IMR-90 (cell line): ENCODE results near the gene OR51B2. TPM values are rescaled to one million over a fixed set of nuclear protein-coding genes. Genes with fewer than 3 reads are reported as not detected.

Experiments
- ATAC-seq: fragments of 200-7000 bp; cut with Tn5 transposase; 2 replicates; pipeline ENCODE4 v1.9.1; 2020; ENCODE audit warnings: low read depth, mild to moderate bottlenecking, moderate library complexity
- BruUV-seq: library from RNA; stranded (reverse); fragments of 400-500 nt; replicated peaks from 2 replicates; lab custom pipeline; 2021; lab: Mats Ljungman, UMichigan
- CTCF ChIA-PET: fragments of 300-600 bp; formaldehyde crosslinking; extraction: SDS; loops from one replicate; lab custom pipeline; 2021; ENCODE audit warnings: antibody characterized with exemption; lab: Yijun Ruan, JAX
- POLR2A ChIA-PET: fragments of 300-600 bp; sonication (Branson Sonifier 250); formaldehyde crosslinking; loops from one replicate; lab custom pipeline; 2022; ENCODE audit warnings: antibody characterized with exemption; ENCODE audit not compliant: unreplicated experiment; lab: Charles Lee
- DNase-seq: peaks from one replicate; pipeline ENCODE4 v3.0.0; 2013
- H2AFZ ChIP-seq: replicated peaks from 2 replicates; pipeline ENCODE3; 2013; ENCODE audit warnings: low read length, mild to moderate bottlenecking; ENCODE audit not compliant: poor library complexity
- H2AK5ac ChIP-seq: 2 replicates; pipeline ENCODE4 v1.6.1; 2013; ENCODE audit warnings: low read depth, low read length, inconsistent platforms
- H2AK9ac ChIP-seq: replicated peaks from 2 replicates; pipeline ENCODE3; 2013; ENCODE audit warnings: mild to moderate bottlenecking, low read depth, low read length, moderate library complexity; ENCODE audit not compliant: poor library complexity
- H2BK120ac ChIP-seq: 2 replicates; pipeline ENCODE4 v1.6.1; 2013; ENCODE audit warnings: low read depth, low read length, inconsistent platforms
- H2BK15ac ChIP-seq: 3 replicates; pipeline ENCODE4 v1.6.1; 2013; ENCODE audit warnings: low read depth, low read length, inconsistent platforms
- H2BK20ac ChIP-seq: 2 replicates; pipeline ENCODE4 v1.6.1; 2013; ENCODE audit warnings: low read depth, mild to moderate bottlenecking, inconsistent platforms, low read length, moderate library complexity
- H2BK5ac ChIP-seq: 2 replicates; pipeline ENCODE4 v1.6.1; 2013; ENCODE audit warnings: mild to moderate bottlenecking, low read depth, low read length, inconsistent platforms; ENCODE audit not compliant: poor library complexity, severe bottlenecking
- H3K14ac ChIP-seq: replicated peaks from 2 replicates; pipeline ENCODE4 v1.6.1; 2013; ENCODE audit warnings: low read depth, low read length, inconsistent platforms
- H3K18ac ChIP-seq: 2 replicates; pipeline ENCODE4 v1.6.1; 2013; ENCODE audit warnings: low read depth, low read length, control low read depth
- H3K23ac ChIP-seq: 2 replicates; pipeline ENCODE4 v1.6.1; 2013; ENCODE audit warnings: low read depth, low read length, inconsistent platforms
- H3K27ac ChIP-seq: 2 replicates; pipeline ENCODE4 v1.5.1; 2013; ENCODE audit warnings: mild to moderate bottlenecking, control low read depth, low read length; ENCODE audit not compliant: insufficient read depth
- H3K27me3 ChIP-seq: 2 replicates; pipeline ENCODE4 v1.6.1; 2013; ENCODE audit warnings: low read length; ENCODE audit not compliant: control insufficient read depth, insufficient read depth
- H3K36me3 ChIP-seq: 2 replicates; pipeline ENCODE4 v1.6.1; 2013; ENCODE audit warnings: low read length, mixed read lengths; ENCODE audit not compliant: control insufficient read depth, insufficient read depth
- H3K4ac ChIP-seq: 2 replicates; pipeline ENCODE4 v1.6.1; 2013; ENCODE audit warnings: low read depth, low read length, inconsistent platforms
- H3K4me1 ChIP-seq: 2 replicates; pipeline ENCODE4 v1.6.1; 2013; ENCODE audit warnings: low read length, mixed read lengths; ENCODE audit not compliant: control insufficient read depth, insufficient read depth
- H3K4me2 ChIP-seq: 2 replicates; pipeline ENCODE4 v1.6.1; 2013; ENCODE audit warnings: low read depth, mild to moderate bottlenecking, control low read depth, low read length, moderate library complexity
- H3K4me3 ChIP-seq: 2 replicates; pipeline ENCODE4 v1.5.1; 2013; ENCODE audit warnings: low read depth, mild to moderate bottlenecking, control low read depth, low read length, moderate library complexity; ENCODE audit not compliant: insufficient read depth
- H3K56ac ChIP-seq: 2 replicates; pipeline ENCODE4 v1.6.1; 2013; ENCODE audit warnings: low read length, inconsistent platforms; ENCODE audit not compliant: insufficient read depth; ENCODE audit errors: extremely low read depth
- H3K79me1 ChIP-seq, 2 experiments: 2 replicates each; pipeline ENCODE4 v1.6.1; 2013; ENCODE audit warnings: low read length in 2 of 2, inconsistent platforms in 1 of 2, low read depth in 1 of 2
- H3K9ac ChIP-seq: 2 replicates; pipeline ENCODE4 v1.6.1; 2013; ENCODE audit warnings: low read depth, low read length, control low read depth
- H3K9me1 ChIP-seq: 2 replicates; pipeline ENCODE4 v1.6.1; 2013; ENCODE audit warnings: low read length, inconsistent platforms; ENCODE audit not compliant: insufficient read depth
- H3K9me3 ChIP-seq: 2 replicates; pipeline ENCODE4 v1.6.1; 2013; ENCODE audit warnings: low read length; ENCODE audit not compliant: control insufficient read depth, insufficient read depth
- H4K20me1 ChIP-seq: 2 replicates; pipeline ENCODE4 v1.6.1; 2013; ENCODE audit warnings: low read length, inconsistent platforms; ENCODE audit not compliant: insufficient read depth
- H4K5ac ChIP-seq: 2 replicates; pipeline ENCODE4 v1.6.1; 2013; ENCODE audit warnings: mild to moderate bottlenecking, low read depth, low read length, control low read depth
- H4K8ac ChIP-seq, 2 experiments: 2 replicates each; pipeline ENCODE4 v1.6.1; 2013; ENCODE audit warnings: low read depth in 2 of 2, low read length in 2 of 2, control low read depth in 1 of 2, inconsistent platforms in 1 of 2
- H4K91ac ChIP-seq: 2 replicates; pipeline ENCODE4 v1.6.1; 2013; ENCODE audit warnings: low read depth, low read length, inconsistent platforms; ENCODE audit not compliant: insufficient read depth
- BHLHE40 ChIP-seq: fragments of 150-350 bp; IDR thresholded peaks from 2 replicates; pipeline ENCODE4 v1.6.1; 2016; ENCODE audit warnings: mild to moderate bottlenecking, low read depth, low read length
- CEBPB ChIP-seq: IDR thresholded peaks from 2 replicates; pipeline ENCODE4 v1.6.1; 2012; ENCODE audit warnings: low read depth, low read length, improper control_type of control experiment
- CHD1 ChIP-seq: IDR thresholded peaks from 2 replicates; pipeline ENCODE4 v1.6.1; 2012; ENCODE audit warnings: low read depth, low read length, improper control_type of control experiment
- CTCF ChIP-seq: conservative IDR thresholded peaks from 2 replicates; pipeline ENCODE4 v1.5.1; 2012; ENCODE audit warnings: mild to moderate bottlenecking, low read depth, low read length, improper control_type of control experiment
- ELK1 ChIP-seq: fragments of 150-350 bp; IDR thresholded peaks from 2 replicates; pipeline ENCODE4 v1.6.1; 2016; ENCODE audit warnings: low read depth, mild to moderate bottlenecking, low read length, moderate library complexity, borderline replicate concordance
- FOS ChIP-seq: fragments of 150-350 bp; IDR thresholded peaks from 2 replicates; pipeline ENCODE4 v1.6.1; 2016; ENCODE audit warnings: low read depth, low read length
- MAFK ChIP-seq: IDR thresholded peaks from 2 replicates; pipeline ENCODE4 v1.6.1; 2012; ENCODE audit warnings: low read depth, low read length, improper control_type of control experiment
- MAZ ChIP-seq: IDR thresholded peaks from 2 replicates; pipeline ENCODE4 v1.6.1; 2012; ENCODE audit warnings: low read depth, mild to moderate bottlenecking, low read length, improper control_type of control experiment, moderate library complexity, borderline replicate concordance
- MXI1 ChIP-seq: IDR thresholded peaks from 2 replicates; pipeline ENCODE4 v1.6.1; 2012; ENCODE audit warnings: low read depth, mild to moderate bottlenecking, low read length, moderate library complexity, borderline replicate concordance
- NFE2L2 ChIP-seq: fragments of 150-350 bp; IDR thresholded peaks from 2 replicates; pipeline ENCODE4 v1.6.1; 2016; ENCODE audit warnings: low read depth, mild to moderate bottlenecking, low read length
- POLR2A ChIP-seq: IDR thresholded peaks from 2 replicates; pipeline ENCODE4 v1.6.1; 2012; ENCODE audit warnings: mild to moderate bottlenecking, low read depth, low read length
- RAD21 ChIP-seq: IDR thresholded peaks from 2 replicates; pipeline ENCODE4 v1.6.1; 2012; ENCODE audit warnings: low read length, improper control_type of control experiment
- RCOR1 ChIP-seq: IDR thresholded peaks from 2 replicates; pipeline ENCODE4 v1.6.1; 2012; ENCODE audit warnings: mild to moderate bottlenecking, low read length, improper control_type of control experiment; ENCODE audit not compliant: insufficient replicate concordance
- RFX5 ChIP-seq: IDR thresholded peaks from 2 replicates; pipeline ENCODE4 v1.8.0; 2012; ENCODE audit warnings: low read depth, mild to moderate bottlenecking, low read length, moderate library complexity
- SMC3 ChIP-seq: fragments of 150-350 bp; IDR thresholded peaks from 2 replicates; pipeline ENCODE4 v1.6.1; 2016; ENCODE audit warnings: low read depth, mild to moderate bottlenecking, antibody characterized with exemption, low read length, moderate library complexity
- WGBS, 2 experiments: methylation state at CpG; one replicate each; pipeline versions ENCODE4 v1.1.5 to v1.1.7; 2013; ENCODE audit warnings: missing lambda C conversion rate in 2 of 2; ENCODE audit not compliant: insufficient read length in 1 of 2; ENCODE audit errors: extremely low coverage in 2 of 2; 5-methylcytosine and 5-hydroxymethylcytosine counted together
- dilution Hi-C: fragments of 300-500 bp; cut with HindIII; formaldehyde crosslinking; loops from one replicate; pipeline ENCODE4 v1.14.3; 2018; ENCODE audit warnings: low sequenced_read_pairs; ENCODE audit not compliant: unreplicated experiment
- in situ Hi-C: fragments of 300-500 bp; cut with MboI; formaldehyde crosslinking; loops from 3 replicates; pipeline ENCODE4 v1.14.3; 2019; ENCODE audit warnings: low sequenced_read_pairs, inconsistent platforms, mixed read lengths
- intact Hi-C: fragments of 100-400 bp; cut with micrococcal nuclease; formaldehyde crosslinking; loops from 2 replicates; pipeline ENCODE4 v1.10.0; 2022
- polyA plus RNA-seq, 3 experiments: library from polyadenylated mRNA; depleted of rRNA; stranded (reverse); fragments of >200 nt; gene quantifications; 2 replicates each; pipeline ENCODE4 v1.2.3, GENCODE V29; 2012; ENCODE audit warnings: low replicate concordance in 1 of 3
- total RNA-seq: library from RNA; depleted of rRNA; stranded (reverse); fragments of >200 nt; gene quantifications from 2 replicates; pipeline ENCODE4 v1.2.3, GENCODE V29; 2012
- TF ChIP-seq, protein P1 (sequence below): fragments of 150-350 bp; IDR thresholded peaks from 2 replicates; pipeline ENCODE4 v1.6.1; 2017; ENCODE audit warnings: mild to moderate bottlenecking, antibody characterized with exemption, low read length, low read depth

Gene OR51B2
- total and polyA plus RNA-seq, 2 of the 4 experiments (the other 2 are of a cell fraction): not detected

DNA sequence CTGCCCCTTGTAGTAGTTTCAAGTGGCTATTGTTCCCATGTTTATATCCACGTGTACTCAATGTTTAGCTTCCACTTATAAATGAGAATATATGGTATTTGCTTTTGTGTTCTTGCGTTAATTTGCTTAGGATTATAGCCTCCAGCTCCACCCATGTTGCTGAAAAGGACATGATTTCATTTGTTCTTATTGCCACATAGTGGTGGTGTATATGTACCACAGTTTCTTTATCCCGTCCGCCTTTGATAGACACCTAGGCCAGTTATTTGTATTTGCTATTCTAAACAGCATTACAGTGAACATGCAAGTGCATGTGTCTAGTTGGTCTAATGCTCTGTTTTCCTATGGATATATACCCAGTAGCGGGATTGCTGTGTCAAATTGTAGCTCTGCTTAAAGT, 6.8 kb downstream of the OR51B2 start:
- H4K5ac ChIP-seq: no peak overlapping the region
- no peak overlapping the region for H2BK5ac ChIP-seq
- no CpG with 5 or more reads among the region's 5 CpGs for WGBS, 2 experiments
- H3K9ac ChIP-seq: no peak overlapping the region
- H3K9me1 ChIP-seq: no peaks in the 10 kb centered on the region
- H4K8ac ChIP-seq: no peak overlapping the region
- H3K79me1 ChIP-seq: no peaks in the 10 kb centered on the region
- H3K27ac ChIP-seq: no peak overlapping the region
- no peaks in the 10 kb centered on the region for H3K36me3 ChIP-seq
- DNase-seq: no peak
- H3K4me1 ChIP-seq: no peaks in the 10 kb centered on the region; the same call in 1 of the 2 replicates
- H3K9me3 ChIP-seq: no peaks in the 10 kb centered on the region
- CTCF ChIA-PET: interaction anchor here (0.7 to 0.9 kb wide), 2 partner anchors 11 to 192 kb away, joined by 3 to 4 read pairs; no protein-coding TSS in a partner anchor
- no peaks in the 10 kb centered on the region for H3K27me3 ChIP-seq
- dilution Hi-C loops (no loop called here), intact Hi-C loops (no loop called here), in situ Hi-C loops (no loop called here)
- no peak overlapping the region for H3K23ac ChIP-seq
- TF ChIP-seq BHLHE40 (no peak), RCOR1 (no peak), CEBPB (no peak), POLR2A (no peak), RAD21 (no peak), CTCF (no peak), RFX5 (no peak), SMC3 (no peak), FOS (no peak), CHD1 (no peak), MAZ (no peak), MAFK (no peak), NFE2L2 (no peak), ELK1 (no peak), MXI1 (no peak)
- TF ChIP-seq, protein P1, sequence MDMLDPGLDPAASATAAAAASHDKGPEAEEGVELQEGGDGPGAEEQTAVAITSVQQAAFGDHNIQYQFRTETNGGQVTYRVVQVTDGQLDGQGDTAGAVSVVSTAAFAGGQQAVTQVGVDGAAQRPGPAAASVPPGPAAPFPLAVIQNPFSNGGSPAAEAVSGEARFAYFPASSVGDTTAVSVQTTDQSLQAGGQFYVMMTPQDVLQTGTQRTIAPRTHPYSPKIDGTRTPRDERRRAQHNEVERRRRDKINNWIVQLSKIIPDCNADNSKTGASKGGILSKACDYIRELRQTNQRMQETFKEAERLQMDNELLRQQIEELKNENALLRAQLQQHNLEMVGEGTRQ: no peak
- peak overlapping the region; percentile 9; the same call in 1 of the 2 replicates for H2BK20ac ChIP-seq
- H2BK120ac ChIP-seq: peak overlapping the region; percentile 18; the same call in 1 of the 2 replicates
- no peak overlapping the region for H2AFZ ChIP-seq
- H2AK9ac ChIP-seq: no peak overlapping the region
- H3K4me3 ChIP-seq: no peak overlapping the region
- POLR2A ChIA-PET: no interaction called here
- no TSS peak for BruUV-seq
- H3K14ac ChIP-seq: no peak overlapping the region
- no peak overlapping the region for H2AK5ac ChIP-seq
- no peak for ATAC-seq
- no peak overlapping the region for H4K91ac ChIP-seq
- H2BK15ac ChIP-seq: no peak overlapping the region
- H4K20me1 ChIP-seq: no peaks in the 10 kb centered on the region
- H3K56ac ChIP-seq: no peak overlapping the region
- H3K4me2 ChIP-seq: no peak overlapping the region
- no peak overlapping the region for H3K4ac ChIP-seq
- no peak overlapping the region for H3K18ac ChIP-seq
